Stimulated activated CD4-positive, alpha-beta T cell treated with anti-CD3 and anti-CD28 coated beads, Interleukin-4, amount 100 ng/mL, for 48 hours (primary cell): ENCODE measurements around the gene CCDC88C.
"Not testable (repeated sequence)": the region's sequence is repeated elsewhere in the genome, so short reads cannot be mapped to it uniquely, and the experiment has no call there.

Experiments
- DNase-seq, 2 donors: peaks; one replicate each; pipeline ENCODE4 v3.0.0-alpha.2; 2020; ENCODE audit warnings: low read depth in 2 of 2

CCDC88C gene

DNA sequence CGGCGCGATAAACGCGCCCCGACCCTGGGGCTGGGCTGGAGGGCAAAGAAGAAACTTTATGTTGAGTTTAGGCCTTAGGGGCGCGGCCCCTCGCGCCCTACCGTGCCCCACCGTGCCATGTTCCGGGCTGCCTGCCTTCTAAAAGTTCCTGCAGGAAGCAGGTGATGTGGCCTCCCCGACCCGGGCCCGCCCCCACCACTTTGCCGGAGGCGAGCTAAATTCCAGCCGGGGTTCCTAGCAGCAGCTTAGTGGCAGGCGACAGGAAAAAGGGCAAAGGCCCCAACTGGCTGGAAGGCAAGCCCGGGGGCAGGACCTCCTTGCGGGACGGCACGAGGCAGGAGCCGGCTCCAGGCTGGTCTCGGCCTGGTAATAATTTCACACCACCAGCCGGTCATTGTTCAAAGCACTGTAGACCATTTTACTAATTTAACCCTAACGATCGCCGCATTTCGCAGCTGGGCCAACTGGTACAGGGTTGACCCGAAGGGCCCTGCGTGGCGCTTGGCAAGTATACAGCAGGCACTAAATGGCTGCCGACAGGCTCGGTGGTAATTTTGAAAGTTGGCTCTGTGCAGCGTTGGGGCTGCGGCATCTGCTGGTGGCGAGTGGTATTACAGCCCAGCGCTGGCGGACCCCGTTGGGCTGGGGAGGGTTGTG, 895 bp upstream of the CCDC88C start:
- DNase-seq = peak; percentile 75 to 84

DNA sequence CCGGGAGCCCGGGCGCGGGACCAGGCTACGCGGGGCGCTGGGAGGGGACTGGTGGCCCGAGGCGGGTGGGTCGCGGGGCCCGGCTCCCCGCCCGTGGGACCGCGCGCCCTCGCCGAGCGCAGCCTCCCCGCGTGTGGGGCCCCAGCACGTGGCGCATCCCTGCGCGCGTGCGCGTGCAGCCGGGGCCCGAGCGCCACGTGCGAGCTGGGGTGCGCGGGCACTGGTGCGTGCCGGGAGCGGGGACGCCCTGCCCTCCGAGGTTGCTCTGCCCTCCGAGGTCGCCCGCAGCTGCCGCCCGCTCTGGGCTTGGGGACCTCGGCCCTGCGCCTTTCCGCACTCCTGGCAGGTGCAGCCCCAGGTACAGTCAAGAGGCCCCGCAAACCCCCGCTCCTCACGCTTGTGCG, 365 bp upstream of the CCDC88C start:
- peak in 1 of 2 donors; percentile 38 for DNase-seq

DNA sequence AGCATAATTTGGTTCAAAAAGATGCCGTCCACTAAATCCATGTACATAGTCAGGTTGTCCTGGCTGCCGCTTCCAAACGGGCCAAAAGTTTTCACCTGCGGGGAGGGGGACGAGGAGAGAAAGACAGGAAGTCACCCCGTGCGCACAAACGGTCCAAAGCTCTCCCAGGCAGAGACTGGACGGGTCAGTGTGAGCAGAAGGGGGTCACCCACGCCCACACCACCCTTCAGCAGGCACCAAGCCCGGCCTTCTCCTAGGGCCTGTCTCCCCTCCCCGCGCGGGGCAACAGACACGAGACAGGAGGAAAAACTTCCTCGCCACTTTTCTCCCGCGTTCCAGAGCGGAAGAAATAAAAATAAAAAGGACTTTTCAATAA, 888 bp downstream of the CCDC88C start:
- DNase-seq = no peak

DNA sequence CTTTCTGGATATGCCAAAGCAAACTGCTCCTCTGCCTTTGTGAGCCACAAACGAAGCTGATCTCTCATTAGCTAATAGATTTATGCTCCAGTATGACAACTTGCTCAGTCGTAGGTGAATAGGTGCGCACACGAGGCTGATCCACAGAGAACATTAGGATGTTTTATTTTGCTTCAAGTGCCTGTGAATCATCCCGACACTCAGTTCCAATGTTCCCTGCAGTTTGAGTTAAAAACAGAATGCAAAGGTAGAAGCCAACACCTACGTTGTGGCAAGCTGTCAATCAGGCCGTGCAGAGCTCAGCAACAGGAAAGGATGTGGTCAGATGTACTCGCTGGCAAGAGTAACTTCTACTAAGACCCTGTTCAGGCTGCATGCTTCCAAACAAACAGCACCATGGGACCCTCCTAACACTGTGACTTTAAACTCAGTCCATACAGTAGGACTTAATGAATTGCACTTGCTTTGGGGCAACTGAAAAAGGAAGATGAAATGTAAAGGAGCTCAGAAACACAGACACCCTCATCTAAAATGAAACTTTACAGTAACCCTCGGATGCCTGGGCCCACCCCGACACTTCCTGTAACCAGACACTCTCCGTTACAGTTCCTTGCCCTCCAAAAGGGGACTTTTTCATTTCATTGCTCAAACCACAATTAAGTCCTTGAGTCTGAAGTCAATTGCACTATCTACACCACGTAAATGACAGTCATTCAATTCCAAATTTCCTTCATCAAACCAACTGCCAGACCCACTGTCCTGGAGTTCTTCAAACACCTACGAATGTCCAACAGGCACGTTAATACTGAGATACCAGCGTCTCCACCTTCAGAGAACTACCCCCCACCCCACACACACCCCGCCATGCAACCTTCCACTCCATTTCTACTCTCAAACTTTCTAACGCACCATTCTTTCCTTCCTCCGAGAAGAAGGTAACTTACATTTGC, 1.6 kb downstream of the CCDC88C start:
- DNase-seq = peak; percentile 46 to 62

DNA sequence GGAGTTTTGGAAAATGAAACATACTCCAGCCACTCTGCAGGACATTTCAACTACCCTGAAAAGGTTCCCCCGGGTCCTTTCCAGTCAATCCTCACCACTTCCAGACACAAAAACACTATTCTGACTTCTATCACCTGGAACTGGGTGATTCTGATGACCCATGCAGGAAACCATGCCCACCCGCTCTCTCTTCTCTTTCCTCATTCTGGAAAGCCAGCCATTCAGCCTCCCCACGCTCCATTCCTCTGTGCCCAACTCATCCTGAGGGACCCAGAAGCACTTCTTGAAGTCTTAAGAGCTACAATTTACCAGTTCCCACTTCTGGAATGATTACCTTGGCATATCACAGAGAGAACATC, 3.2 kb downstream of the CCDC88C start:
- no peak for DNase-seq

DNA sequence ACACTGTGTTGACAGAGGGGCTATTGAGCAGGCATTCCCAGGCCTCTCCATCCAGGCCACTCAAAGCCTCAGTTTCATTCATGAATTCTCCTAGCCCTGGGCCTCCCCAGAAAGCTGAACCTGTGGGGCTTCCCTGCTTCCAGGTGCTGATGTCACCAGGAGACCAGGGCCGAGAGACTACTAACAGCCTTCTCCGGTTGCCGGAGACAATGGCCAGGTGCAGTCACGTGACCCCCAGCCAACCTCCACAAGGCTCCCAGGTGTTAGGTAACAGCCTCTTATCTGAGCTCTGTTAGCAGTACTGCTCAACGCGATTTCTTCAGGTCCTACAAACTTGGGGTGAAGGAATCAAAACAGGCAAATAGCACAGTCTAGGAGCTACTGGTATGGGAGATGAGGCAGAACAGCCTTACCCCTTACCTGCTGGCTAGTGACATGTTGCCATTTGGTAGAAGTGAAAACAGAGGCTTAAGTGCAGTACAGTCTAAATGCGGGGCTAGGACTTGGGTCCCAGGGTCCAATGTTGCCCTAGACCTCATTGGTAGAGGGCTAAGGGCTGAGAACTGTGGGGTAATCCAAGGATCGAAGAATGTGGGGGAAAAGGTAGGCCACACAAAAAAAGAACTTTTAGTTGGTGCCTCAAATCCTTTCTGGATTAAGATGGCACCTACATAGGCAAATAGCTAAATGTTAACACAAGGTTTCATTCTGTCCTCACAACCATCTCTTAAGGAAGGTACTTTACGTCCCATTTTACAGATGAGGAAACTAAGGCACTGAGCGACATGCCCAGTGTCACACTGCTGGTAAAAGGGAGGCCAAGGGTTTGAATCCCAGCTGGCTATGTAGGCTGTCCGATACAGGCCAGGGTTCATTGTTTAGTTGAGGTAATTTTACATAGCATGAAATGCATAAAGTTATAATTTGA, 3.8 kb downstream of the CCDC88C start:
- DNase-seq = no peak

DNA sequence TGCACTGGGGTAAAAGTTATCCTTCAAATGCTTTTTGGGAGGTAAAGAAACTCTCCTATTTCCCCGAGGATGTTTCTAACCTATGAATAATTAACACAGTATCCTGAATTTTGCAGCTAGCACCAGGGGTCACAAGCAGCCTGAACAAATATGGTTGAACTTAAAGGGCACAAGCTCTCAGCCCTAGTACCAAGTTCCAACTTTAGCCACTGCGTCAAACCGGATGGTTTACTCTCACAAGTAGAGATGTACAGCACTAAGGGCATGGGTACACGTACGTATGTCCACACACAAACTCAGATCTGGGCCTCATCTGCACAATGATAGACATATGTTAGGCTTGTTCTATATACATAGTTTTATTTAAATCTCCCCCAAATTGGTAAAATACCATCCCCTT, 4.7 kb downstream of the CCDC88C start:
- no peak for DNase-seq

DNA sequence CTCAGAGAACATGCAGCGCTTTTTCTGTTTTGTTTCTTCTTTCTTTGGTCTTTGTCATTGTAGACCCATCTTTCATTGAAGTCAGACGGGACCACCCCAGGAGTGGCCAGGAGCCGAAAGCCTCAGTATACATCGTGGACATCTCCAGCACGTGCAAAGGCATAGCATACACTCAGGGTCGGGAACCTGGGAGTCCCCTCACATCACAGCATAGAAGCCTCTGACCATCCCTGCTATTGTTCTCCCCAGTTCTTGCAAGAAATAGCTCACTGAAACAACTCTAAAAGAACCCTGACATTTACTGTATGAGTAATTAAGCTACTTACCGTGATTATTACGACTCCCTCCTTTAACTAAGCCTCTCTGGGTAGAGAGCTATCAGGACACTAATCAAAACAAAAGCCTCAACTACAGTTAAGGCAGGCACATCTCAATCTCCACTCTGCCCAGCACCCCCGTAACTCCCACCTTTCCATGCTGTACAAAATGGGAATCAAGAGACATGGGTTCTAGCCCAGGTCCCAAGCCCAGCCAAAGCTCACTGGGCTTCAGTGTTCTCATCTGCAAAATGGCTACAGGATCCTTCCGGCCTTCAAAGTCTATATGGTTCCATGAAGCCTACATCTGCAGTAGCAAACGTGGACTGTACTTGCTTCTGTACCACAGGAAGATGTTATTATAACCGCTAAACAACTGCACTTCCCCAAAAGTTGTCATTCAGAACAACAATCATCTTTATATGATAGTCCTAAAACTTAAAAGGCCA, 6.7 kb downstream of the CCDC88C start:
- DNase-seq = no peak

DNA sequence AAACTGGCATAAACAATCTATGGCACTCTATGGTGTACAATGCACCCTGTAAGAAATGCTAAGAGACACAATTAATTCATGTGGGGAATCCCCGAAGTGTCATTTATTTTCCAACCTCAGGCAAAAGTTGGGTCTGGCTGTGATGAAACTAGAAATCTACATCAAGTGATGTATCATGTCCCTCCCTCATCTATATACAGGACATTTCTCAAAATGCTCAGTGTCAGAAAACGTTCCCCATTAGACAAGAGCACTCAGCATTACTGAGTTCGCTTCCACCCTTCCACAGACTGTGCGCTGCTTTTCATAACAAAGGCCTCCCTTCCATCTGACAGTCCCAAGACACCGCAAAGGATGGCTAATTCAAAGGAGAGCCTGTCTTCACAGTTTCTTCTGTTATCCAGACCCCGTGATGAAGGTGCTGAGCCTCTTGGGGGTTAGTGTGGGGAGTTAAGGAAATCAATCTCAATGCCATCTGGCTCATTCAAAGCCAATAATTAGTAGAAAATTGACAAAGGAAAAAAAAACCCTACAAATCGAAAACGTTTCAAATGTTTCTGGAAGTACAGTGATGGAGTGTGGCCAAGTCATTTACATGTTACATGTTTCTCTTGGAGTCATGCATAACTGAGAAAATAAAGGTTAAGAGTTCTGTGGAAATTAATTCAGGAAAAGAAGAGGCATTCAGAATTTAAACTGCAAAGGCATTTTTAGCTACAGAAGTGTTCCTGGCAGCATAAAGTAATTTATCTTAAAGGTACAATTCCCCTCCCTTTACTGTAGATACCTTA, 7.5 kb downstream of the CCDC88C start:
- no peak for DNase-seq

DNA sequence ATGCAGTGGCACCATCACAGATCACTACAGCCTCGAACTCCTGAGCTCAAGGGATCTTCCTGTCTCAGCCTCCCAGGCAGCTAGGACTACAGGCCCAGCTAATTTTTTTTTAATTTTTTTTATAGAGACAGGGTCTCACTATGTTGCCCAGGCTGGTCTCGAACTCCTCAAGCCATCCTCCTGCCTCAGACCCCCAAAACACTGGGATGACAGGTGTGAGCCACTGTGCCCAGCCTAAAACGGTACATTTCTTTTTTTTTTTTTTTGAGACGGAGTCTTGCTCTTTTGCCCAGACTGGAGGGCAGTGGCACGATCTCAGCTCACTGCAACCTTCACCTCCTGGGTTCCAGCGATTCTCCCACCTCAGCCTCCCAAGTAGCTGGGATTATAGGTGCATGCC, 8.4 kb downstream of the CCDC88C start:
- DNase-seq = not testable (repeated sequence)

DNA sequence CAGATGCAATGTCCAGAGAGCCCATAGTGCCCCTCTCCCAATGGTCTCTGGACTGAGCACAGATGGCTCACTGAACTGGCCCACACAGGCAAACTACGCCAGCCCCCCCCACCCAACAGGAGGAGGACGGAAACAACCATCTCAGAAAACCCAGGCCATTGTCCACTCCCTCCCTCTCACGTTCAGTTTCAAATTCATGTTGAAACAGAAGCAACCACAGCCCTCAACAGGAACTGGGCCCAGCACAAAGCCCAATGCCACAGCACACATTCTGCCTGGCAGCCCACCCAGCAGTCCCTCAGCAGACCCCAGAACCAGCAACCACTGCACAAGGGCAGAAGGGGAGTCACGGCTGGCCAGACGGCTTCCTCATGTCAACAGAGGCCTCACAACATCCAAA, 10.6 kb downstream of the CCDC88C start:
- DNase-seq = no peak

DNA sequence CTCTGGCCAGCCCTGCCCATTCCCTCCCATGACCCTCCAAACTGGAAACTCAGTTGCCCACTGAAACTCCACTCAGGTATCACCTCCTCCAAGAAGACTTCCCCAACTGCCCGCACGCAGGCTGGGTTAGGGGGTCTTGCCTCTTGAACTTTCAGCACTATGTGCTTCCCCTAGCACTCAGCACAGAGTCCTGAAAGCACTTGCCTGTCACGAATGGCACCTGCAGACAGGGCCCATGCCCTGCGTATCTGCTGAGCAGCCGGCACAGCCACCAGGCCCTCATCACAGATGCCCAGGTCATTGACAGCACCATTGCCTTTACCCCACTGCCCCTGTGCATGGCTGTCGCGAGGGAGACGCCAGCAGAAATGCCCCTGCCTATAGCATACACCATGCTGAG, 11.2 kb downstream of the CCDC88C start:
- no peak for DNase-seq

DNA sequence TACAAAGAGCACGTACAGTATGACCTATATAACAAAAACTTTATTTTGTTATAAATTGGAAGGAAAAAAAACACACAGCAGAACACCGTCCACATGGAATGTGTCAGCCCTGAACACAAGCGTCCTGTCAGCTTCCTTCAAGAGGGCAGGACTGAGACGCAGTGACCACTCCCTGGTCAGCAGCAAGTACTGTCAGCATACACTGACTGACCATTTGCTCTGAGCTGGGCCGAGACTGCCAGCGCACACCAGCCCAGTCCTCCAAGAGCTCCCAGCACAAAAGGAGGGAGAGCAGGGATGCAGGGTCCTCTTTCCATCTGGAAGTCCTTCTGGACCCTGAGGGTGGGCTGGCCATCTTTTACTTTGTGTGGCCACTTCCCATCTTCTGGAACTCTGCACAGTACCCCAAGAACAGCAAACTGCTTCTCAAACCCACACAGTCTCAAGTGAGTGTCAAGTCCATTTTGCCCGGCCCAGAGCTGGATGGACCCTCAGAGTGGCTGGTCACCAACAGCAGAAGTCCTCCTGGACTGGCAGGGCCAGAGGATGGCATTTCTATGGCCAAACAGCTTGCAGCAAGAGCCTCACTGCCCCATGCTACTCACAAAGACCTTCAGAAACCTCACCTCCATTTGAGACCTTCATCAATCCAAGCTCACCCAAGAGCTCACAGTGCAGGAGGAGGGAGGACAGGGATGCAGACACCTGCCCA, 11.7 kb downstream of the CCDC88C start:
- DNase-seq = no peak

DNA sequence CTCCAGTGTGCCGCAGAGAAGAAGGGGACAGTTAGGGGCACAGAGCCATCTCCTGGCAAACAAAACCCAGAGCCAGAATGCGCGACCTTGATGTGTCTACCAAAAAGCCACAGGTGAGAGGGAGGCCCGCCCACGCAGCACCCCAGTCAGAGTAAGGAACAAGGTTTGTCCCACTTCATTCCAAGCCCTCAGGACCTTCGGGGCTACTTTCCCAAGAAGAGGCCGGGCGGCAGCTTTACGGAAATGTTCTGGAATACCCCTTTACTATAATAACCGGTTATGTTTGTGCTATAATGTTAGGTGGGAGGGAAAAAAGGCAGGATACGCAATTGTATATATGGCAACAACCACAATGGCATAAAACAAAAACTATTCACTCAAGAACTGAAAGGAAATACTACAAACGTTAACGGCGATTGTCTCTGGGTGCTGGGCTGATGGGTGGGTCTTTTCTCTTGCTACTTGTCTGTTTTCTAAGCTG, 12.3 kb downstream of the CCDC88C start:
- DNase-seq = peak; percentile 56 to 58

DNA sequence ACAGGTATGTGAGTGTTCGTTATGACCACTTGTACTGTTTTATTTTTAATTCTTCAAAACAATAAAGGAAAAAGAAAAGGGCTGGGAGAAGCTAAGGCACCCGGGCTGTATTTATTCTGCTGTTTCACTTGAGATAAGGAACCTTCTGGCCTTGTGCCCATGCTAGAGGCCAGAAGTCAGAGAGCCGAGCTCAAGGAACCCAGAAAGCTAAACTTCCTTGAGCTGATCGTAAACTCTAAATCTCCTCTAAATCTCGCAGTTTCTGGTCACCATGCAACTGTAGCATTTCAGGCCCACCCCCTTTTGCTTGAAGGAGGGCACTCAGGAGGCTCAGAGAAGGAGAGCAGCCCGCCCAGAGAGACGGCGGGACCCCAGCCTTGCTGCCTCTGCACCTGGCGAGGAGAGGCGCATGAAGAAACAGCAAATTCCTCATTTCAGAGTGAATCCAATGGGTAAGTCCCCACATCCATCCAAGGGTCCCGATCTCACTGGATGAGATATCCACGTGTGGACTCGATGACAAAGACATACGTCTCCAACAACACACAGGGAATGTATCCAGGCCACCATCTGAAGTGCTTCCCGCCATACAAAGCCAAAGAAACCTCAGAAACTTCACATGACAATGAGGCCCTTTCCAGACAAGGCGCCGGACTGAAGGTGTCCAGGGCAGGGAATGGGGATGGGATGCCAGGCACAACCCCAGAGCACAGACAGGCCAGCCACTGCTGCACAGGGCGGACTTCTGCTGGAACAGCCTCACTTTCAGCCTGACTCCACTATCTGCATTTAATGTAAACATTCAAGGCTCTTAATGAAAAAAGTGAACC, 14.6 kb downstream of the CCDC88C start:
- no peak for DNase-seq

DNA sequence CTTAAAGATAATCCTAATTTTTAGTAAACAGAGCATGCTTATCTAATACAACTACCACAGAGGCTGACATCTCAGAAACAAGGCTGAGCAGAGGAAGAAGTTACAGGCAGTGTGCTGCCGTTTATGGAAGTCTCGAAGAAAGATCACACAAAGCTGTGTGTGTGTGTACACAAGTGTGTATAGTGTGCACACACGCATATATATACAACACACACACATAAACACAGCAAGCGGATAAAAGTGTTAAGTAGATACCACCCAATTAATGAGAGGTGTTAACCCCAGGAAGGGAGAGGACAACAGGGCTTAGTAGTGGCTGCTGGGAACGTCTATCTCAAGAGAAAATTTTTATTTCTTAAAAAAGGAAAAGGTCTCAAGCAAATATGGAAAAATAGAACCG, 15.3 kb downstream of the CCDC88C start:
- DNase-seq = no peak

DNA sequence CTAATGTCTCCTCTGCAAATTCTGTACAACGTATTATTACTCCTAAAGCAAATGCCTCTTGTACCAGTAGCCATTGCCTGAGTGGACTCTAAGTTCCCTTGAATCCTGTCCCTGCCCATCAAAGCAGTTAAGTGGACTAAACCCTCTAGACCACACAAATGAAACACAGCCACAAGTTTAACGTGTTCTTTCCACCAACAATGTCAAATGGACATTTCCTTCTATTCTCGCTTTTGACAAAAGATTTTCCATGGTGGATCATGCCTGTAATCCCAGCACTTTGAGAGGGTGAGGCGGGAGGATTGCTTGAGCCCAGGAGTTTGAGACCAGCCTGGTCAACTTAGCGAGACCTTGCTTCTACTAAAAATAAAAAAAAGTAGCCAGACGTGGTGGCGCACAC, 15.9 kb downstream of the CCDC88C start:
- no peak for DNase-seq

DNA sequence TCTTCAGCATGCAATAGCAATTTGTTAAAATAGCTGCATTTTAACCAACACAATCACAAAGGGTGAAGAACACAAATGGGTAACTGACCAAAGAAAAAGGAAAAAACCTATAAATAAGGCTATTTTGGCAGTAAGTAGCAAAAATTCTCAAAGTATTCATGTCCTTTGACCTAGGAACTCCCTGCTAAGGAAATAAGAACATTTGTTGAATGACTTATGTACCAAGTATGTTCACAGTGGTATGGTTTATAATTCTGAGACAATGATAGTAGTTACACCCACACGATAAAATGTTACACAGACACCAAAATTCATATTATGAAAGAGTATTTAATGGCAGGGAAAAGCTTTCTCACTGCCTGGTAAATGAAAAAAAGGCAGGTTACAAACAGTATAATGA, 16.9 kb downstream of the CCDC88C start:
- no peak for DNase-seq
